ENCODE results near the gene RPS5. TPM values are rescaled to one million over a fixed set of nuclear protein-coding genes. Genes with fewer than 3 reads are reported as not detected.

Gene RPS5
- total RNA-seq, 1 experiment from 2014 or later: 1,400 TPM

- no peak overlapping the region for H3K56ac ChIP-seq (ENCODE audit: insufficient read length, low read depth, low read length)
- no peak overlapping the region for H3K9ac ChIP-seq (ENCODE audit: extremely low read depth, insufficient read length, low read length)
- no peak overlapping the region for H3K4ac ChIP-seq (ENCODE audit: low read depth, low read length)
- Mint-ChIP-seq H3K9me3 (peaks cover 82 to 88% of the 10 kb centered on the region in 2 experiments), H3K27ac (no peak overlapping the region), H3K27me3 (ENCODE audit: low read depth) (peaks cover 30% of the 10 kb centered on the region), H3K4me1 (no peaks in the 10 kb centered on the region), H3K4me3 (no peak overlapping the region), H3K36me3 (ENCODE audit: insufficient read depth in 1 of 3, low read depth in 3 of 3) (peaks cover 16 to 47% (median 33%) of the 10 kb centered on the region in 3 experiments)
- H2BK15ac ChIP-seq (ENCODE audit: low read depth, low read length): no peak overlapping the region
- no peak overlapping the region for H3K14ac ChIP-seq (ENCODE audit: insufficient read depth, low read length)
- no peaks in the 10 kb centered on the region for H4K20me1 ChIP-seq (ENCODE audit: control insufficient read depth, insufficient read depth, insufficient read length)
- no peak overlapping the region for H3K4me2 ChIP-seq (ENCODE audit: insufficient read depth, insufficient read length, low read length)
- H3T11ph ChIP-seq (ENCODE audit: low read length): no peak overlapping the region
- H3K79me1 ChIP-seq (ENCODE audit: insufficient read depth, low read depth, low read length, poor library complexity, severe bottlenecking): no peaks in the 10 kb centered on the region
- no peak overlapping the region for H3K23ac ChIP-seq (ENCODE audit: insufficient read length, low read depth, low read length)
- no peak for TF ChIP-seq CTCF (conservative IDR thresholded peaks at IDR 0.05)
- H3K4me1 ChIP-seq (ENCODE audit: insufficient read depth, low read length): no peaks in the 10 kb centered on the region
- no peaks in the 10 kb centered on the region for H3K27me3 ChIP-seq (ENCODE audit: insufficient read depth, low read length)
- no peaks in the 10 kb centered on the region for H3K79me2 ChIP-seq (ENCODE audit: insufficient read depth, low read length)
- H2AFZ ChIP-seq (ENCODE audit: low read length): no peak overlapping the region
- H2BK12ac ChIP-seq (ENCODE audit: insufficient read length, low read depth, low read length): no peak overlapping the region
- H4K8ac ChIP-seq (replicated peaks; ENCODE audit: insufficient read length, low read depth, low read length): no peak overlapping the region
- no peak overlapping the region for H3K18ac ChIP-seq (ENCODE audit: insufficient read length, low read depth, low read length)
- no peak overlapping the region for H4K5ac ChIP-seq (ENCODE audit: insufficient read length, low read depth, low read length)
- no peak overlapping the region for H4K91ac ChIP-seq (ENCODE audit: insufficient read length, low read depth, low read length)
- H2BK20ac ChIP-seq (ENCODE audit: low read depth, low read length, poor library complexity, severe bottlenecking): no peak overlapping the region
- no peak overlapping the region for H2BK5ac ChIP-seq (ENCODE audit: insufficient read length, low read length)
- H2AK5ac ChIP-seq (ENCODE audit: insufficient read length, low read length): no peak overlapping the region
- H2BK120ac ChIP-seq (ENCODE audit: low read depth, low read length, poor library complexity, severe bottlenecking): no peak overlapping the region
- no peak for DNase-seq
- H3K23me2 ChIP-seq (ENCODE audit: insufficient read length, low read depth, low read length, poor library complexity, severe bottlenecking): no peaks in the 10 kb centered on the region
- no peak overlapping the region for H3K27ac ChIP-seq (ENCODE audit: insufficient read length, low read depth, low read length)
- H3K9me3 ChIP-seq (ENCODE audit: control insufficient read depth, low read depth, low read length): peaks cover 80% of the 10 kb centered on the region
These were observed 42.7 kb downstream of the RPS5 start for GRCh38 chr19:58429745-58430144.

All from H9 (cell line).